ENCODE data around the gene GREM1. TPM values are rescaled to one million over a fixed set of nuclear protein-coding genes. Genes with fewer than 3 reads are reported as not detected.

Gene GREM1
- total RNA-seq = not detected

DNA sequence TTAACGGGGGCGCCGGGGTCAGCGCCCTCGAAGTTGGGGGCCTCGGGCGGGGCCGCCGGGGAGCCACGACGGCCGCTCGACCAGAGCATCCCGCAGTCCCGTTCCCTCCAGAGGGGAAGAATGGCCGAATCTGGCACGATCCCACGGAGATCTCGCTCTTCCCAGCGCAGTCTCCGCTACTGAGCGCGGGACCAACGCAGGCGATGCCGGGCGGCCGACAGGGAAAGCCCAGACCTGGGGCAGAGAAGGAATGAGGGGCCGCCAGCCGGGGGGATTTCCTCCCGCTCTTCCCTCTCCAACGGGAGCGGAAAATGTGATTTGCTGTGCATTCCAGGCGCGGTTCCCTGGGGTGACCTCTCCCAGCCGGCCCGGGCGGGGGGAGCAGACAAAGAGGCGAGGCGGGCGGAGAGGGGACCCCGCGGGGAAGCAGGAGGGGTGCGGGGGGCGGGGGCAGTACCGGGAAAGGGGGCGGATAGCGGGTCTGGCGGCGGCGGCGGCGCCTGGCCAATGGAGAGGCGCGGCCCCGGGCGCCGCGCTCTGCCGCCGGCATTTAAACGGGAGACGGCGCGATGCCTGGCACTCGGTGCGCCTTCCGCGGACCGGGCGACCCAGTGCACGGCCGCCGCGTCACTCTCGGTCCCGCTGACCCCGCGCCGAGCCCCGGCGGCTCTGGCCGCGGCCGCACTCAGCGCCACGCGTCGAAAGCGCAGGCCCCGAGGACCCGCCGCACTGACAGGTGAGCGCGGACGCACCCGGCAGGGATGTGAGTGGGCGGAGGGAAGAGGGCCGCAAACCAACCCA is at the start of gene GREM1:
GREM1 (plus strand) TSS at position 579 of the 801 bp plus-strand sequence. CDS start 12,687 bp downstream, outside the sequence.
- Mint-ChIP-seq H3K4me3 (no peak within 1 kb of the TSS), H3K27me3 (peaks cover 87% of the 10 kb centered on the region), H3K9me3 (no peaks in the 10 kb centered on the region), H3K27ac (no peak within 1 kb of the TSS), H3K4me1 (peaks cover 16% of the 10 kb centered on the region), H3K36me3 (no peaks in the 10 kb centered on the region)
- no peak for DNase-seq

GRCh38 chr15:32668942-32669341 is 48.9 kb upstream of the GREM1 start:
- H3K36me3 Mint-ChIP-seq = no peaks in the 10 kb centered on the region
- no peak overlapping the region for H3K4me3 Mint-ChIP-seq
- H3K27ac Mint-ChIP-seq = no peak overlapping the region
- H3K9me3 Mint-ChIP-seq = no peaks in the 10 kb centered on the region
- no peaks in the 10 kb centered on the region for H3K27me3 Mint-ChIP-seq
- DNase-seq = no peak
- no peaks in the 10 kb centered on the region for H3K4me1 Mint-ChIP-seq

DNA sequence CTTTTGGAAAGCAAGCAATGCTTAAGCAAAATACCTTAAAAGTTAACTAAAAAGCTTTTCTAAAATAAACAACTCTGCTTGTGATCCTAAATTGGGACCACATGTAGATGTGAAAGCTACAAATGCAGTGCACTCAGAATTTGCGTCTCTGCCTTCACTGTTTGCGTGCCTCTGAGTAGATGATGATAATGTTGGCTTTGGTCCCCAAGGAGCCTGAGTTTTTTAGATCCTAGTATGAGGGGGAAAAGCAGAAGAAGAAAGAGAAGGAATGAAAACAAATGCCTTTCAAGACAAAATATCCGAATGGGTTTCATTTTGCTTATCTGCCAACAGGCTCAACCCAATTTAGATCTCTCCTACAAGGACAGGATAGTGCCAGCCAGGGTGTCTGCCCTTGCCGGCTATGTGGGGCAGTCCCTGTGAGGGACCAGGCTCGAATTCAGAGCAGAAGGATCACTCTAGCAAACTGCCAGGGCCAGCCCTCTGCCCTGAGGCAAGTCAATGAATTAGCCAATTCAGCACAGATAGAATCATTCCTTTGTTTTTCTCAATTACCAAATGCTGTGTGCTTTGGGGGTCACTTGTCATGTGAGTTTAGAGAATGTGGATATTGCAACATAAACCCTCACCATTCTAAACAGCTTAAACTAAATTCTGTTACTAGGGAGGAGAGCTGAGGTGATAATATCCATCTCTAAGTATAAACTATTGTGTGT is 47.8 kb upstream of the GREM1 start:
- no peak for DNase-seq
- Mint-ChIP-seq H3K27me3 (no peaks in the 10 kb centered on the region), H3K4me1 (no peaks in the 10 kb centered on the region), H3K4me3 (no peak overlapping the region), H3K27ac (no peak overlapping the region), H3K36me3 (no peaks in the 10 kb centered on the region), H3K9me3 (no peaks in the 10 kb centered on the region)

GRCh38 chr15:32670623-32671022 is 47.2 kb upstream of the GREM1 start:
- no peak overlapping the region for H3K4me3 Mint-ChIP-seq
- H3K27ac Mint-ChIP-seq = no peak overlapping the region

GRCh38 chr15:32671339-32672325 is 46.2 kb upstream of the GREM1 start:
- H3K4me3 Mint-ChIP-seq = no peak overlapping the region
- H3K9me3 Mint-ChIP-seq = no peaks in the 10 kb centered on the region
- H3K27ac Mint-ChIP-seq = no peak overlapping the region
- no peaks in the 10 kb centered on the region for H3K27me3 Mint-ChIP-seq
- H3K4me1 Mint-ChIP-seq = no peaks in the 10 kb centered on the region
- DNase-seq = no peak
- H3K36me3 Mint-ChIP-seq = no peaks in the 10 kb centered on the region

More at GRCh38 chr15:32670623-32671022, 47.2 kb upstream of the GREM1 start:
- Mint-ChIP-seq H3K9me3 (no peaks in the 10 kb centered on the region), H3K27me3 (no peaks in the 10 kb centered on the region), H3K4me1 (no peaks in the 10 kb centered on the region), H3K36me3 (no peaks in the 10 kb centered on the region)
- DNase-seq = no peak

GRCh38 chr15:32674681-32675080 is 43.1 kb upstream of the GREM1 start:
- Mint-ChIP-seq H3K36me3 (no peaks in the 10 kb centered on the region), H3K4me1 (no peaks in the 10 kb centered on the region), H3K4me3 (no peak overlapping the region), H3K9me3 (no peaks in the 10 kb centered on the region), H3K27me3 (no peaks in the 10 kb centered on the region), H3K27ac (no peak overlapping the region)
- DNase-seq = no peak

DNA sequence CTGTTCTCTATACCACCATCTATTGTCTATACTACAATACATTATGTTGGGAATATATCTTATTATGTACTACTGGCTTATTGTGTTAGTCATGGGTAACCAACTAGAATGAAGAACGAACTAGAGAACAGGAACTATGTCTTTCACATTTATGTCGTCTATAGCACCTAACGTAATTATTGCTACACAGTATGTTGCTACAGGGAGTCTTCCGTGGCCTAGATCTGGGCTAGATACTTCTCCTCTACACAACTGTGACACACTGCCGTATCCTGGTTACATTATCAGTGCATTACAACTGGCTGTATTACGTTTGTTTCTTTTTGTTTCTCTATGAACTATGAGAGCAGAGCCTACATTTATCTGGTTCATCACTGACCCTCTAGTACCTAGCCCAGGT is 42.3 kb upstream of the GREM1 start:
- Mint-ChIP-seq H3K27ac (no peak overlapping the region), H3K4me1 (no peaks in the 10 kb centered on the region), H3K27me3 (no peaks in the 10 kb centered on the region), H3K9me3 (no peaks in the 10 kb centered on the region), H3K4me3 (no peak overlapping the region), H3K36me3 (no peaks in the 10 kb centered on the region)
- no peak for DNase-seq

GRCh38 chr15:32676169-32676568 is 41.6 kb upstream of the GREM1 start:
- Mint-ChIP-seq H3K27ac (no peak overlapping the region), H3K4me3 (no peak overlapping the region), H3K36me3 (no peaks in the 10 kb centered on the region), H3K27me3 (no peaks in the 10 kb centered on the region), H3K4me1 (no peaks in the 10 kb centered on the region), H3K9me3 (no peaks in the 10 kb centered on the region)
- no peak for DNase-seq

DNA sequence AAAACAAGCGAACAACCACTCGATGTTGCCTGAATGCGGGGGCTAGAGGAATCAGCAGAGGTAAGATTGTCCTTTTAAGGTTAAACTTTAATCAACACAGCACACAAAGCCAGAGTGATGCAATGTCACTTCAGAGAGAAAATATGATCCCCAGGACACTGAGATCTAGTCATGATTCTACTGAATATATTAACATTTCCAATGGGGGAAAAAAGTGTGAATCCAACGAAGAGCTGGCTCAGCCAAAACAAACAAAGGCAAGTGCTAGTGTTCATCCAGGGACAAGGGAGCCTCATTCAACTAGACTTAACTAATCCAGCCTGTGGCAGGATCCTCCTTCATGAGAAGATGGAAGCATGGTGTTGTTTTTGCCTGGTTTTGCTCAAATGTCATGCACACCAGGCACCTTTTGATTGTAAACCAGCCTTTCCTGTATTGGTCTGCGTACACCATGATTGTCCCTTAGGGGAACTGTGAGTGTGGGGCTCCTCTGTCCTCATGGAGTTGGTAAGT is 40.5 kb upstream of the GREM1 start:
- no peaks in the 10 kb centered on the region for H3K9me3 Mint-ChIP-seq
- no peaks in the 10 kb centered on the region for H3K27me3 Mint-ChIP-seq
- H3K4me3 Mint-ChIP-seq = no peak overlapping the region

GRCh38 chr15:32679298-32679690 is 38.5 kb upstream of the GREM1 start:
- DNase-seq = no peak
- Mint-ChIP-seq H3K4me1 (peaks cover 7% of the 10 kb centered on the region), H3K9me3 (no peaks in the 10 kb centered on the region), H3K27me3 (no peaks in the 10 kb centered on the region), H3K27ac (no peak overlapping the region), H3K36me3 (no peaks in the 10 kb centered on the region), H3K4me3 (no peak overlapping the region)

More for the DNA sequence above, 40.5 kb upstream of the GREM1 start:
- Mint-ChIP-seq H3K4me1 (no peaks in the 10 kb centered on the region), H3K36me3 (no peaks in the 10 kb centered on the region), H3K27ac (no peak overlapping the region)
- DNase-seq = no peak

DNA sequence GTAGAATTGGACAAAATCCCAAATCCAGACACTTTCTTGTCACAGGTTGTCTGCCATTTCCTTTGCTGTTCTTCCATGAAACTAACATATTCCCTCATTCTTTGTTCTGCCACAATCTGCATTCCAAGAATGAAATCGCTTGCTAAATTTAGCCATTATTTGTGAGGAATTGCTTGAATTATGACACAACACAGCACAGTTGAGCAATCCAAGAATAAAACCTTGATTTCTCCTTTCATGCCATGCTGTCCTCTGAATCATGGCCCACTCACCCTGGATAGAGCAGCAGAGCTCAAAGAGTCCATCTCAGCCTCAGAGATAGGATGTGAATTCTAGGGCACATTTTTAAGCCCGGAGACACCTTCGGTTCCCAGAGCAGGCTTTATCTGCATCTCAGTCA is 35.2 kb upstream of the GREM1 start:
- Mint-ChIP-seq H3K4me3 (no peak overlapping the region), H3K36me3 (no peaks in the 10 kb centered on the region), H3K9me3 (no peaks in the 10 kb centered on the region), H3K27ac (no peak overlapping the region), H3K4me1 (peaks cover 7% of the 10 kb centered on the region), H3K27me3 (no peaks in the 10 kb centered on the region)
- no peak for DNase-seq

DNA sequence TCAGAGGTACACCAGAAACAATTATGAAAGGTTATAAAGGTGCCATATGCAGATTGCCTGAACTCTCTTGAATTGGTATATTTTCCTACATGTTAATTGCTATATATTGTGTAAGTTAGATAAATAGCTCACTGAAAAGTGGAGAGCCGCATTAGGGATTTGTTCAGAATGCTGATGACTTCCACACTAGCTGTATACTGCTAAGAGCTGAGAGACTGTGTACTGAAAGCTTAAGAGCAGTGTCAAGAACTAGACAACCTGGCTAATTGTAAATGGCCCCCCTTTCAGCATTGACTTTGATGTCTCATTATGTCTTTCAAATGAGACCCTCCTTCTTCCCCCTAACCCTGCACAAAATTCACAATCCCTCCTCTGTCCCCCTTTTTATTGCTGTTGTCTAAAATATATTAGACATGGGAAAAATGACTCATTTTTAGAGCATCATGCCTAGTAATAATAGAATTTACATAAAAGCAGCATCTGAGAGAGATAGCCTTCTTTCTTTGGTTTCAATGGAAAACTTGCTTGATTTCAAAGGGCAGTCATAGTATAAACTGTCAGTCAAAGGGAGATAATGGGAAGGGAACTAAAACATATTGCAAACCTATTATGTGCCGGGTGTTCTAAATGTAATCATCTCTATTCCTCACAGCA is 34.7 kb upstream of the GREM1 start:
- no peak overlapping the region for H3K4me3 Mint-ChIP-seq
- H3K36me3 Mint-ChIP-seq = no peaks in the 10 kb centered on the region
- no peak for DNase-seq
- peaks cover 7% of the 10 kb centered on the region for H3K4me1 Mint-ChIP-seq
- no peaks in the 10 kb centered on the region for H3K27me3 Mint-ChIP-seq
- H3K27ac Mint-ChIP-seq = no peak overlapping the region
- no peaks in the 10 kb centered on the region for H3K9me3 Mint-ChIP-seq

DNA sequence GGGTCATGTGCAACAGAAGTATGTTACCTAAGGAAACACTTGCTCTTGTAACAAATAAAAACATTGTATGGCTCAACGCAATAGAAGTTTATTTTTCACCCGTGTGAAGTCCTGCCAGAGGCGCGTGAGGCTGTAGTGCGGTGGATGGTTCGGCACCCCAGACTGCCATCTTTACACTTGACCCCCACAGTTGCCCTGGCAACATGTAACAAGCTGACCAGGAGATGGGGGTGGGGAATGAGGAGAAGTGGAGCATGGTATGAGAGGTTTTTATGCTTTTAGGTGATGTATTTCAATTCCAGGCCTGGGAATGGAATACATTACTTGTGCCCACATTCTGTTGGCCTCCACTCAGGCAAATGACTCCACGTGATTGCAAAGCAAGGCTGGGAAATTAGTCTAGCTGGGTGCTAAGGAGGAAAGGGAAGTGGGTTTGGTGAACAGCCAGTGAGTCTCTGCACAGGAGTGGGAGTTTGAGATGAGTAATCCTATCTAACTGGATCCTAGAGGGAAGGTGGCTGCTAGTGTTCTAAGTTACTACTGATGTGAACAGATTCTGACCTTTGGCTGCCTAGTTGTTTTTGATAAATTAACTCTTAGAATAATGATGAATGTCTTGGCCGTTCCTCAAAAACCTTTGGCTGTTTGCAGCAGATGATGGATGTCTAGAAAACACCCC is 33.8 kb upstream of the GREM1 start:
- Mint-ChIP-seq H3K9me3 (no peaks in the 10 kb centered on the region), H3K36me3 (no peaks in the 10 kb centered on the region), H3K4me1 (peaks cover 7% of the 10 kb centered on the region), H3K4me3 (no peak overlapping the region), H3K27me3 (no peaks in the 10 kb centered on the region), H3K27ac (no peak overlapping the region)
- no peak for DNase-seq

- Mint-ChIP-seq H3K4me3 (no peak overlapping the region), H3K36me3 (no peaks in the 10 kb centered on the region), H3K9me3 (no peaks in the 10 kb centered on the region), H3K4me1 (peaks cover 7% of the 10 kb centered on the region), H3K27ac (no peak overlapping the region), H3K27me3 (peaks cover 3% of the 10 kb centered on the region)
- DNase-seq = no peak
These were observed 32.2 kb upstream of the GREM1 start for GRCh38 chr15:32685576-32685975.
